ENCODE results near the gene RBM39. TPM values are rescaled to one million over a fixed set of nuclear protein-coding genes. Genes with fewer than 3 reads are reported as not detected.

Gene RBM39
- total and polyA plus RNA-seq, 9 of the 15 experiments (the other 6 are each of a cell fraction or from before 2014, with no cell fraction given): 143 to 319 (median 228) TPM

DNA sequence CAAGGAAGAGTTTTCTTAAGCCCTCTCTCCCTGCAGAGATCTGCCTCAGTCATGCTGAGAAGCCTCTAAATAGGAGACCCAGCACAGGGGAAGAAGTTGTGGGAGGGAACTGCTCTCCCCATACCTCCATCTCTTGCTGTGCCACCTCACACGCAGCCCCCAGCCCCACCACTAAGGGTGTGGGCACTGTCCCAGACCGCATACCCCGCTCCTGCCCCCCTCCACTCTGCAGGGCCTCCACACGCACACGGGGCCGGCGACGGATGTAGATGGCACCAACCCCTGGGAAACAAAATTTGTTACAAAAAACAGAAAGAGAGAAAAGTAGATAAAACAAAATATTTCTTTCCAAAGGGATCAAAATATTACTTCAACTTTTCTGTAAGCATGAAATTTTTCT lies 67.1 kb downstream of the RBM39 start:
- in situ Hi-C loops (cut with MboI): no loop called here
- Histone ChIP-seq H3K27me3 (ENCODE audit: control insufficient read depth in 2 of 2, insufficient read depth in 2 of 2, low read length in 2 of 2) (no peaks in the 10 kb centered on the region), H3K9me3 (replicated peaks; ENCODE audit: control insufficient read depth, insufficient read depth, low read depth, low read length) (no peaks in the 10 kb centered on the region), H3K4me1 (replicated peaks in 1 of 2; ENCODE audit: control insufficient read depth in 2 of 2, insufficient read depth in 2 of 2, low read length in 2 of 2) (no peaks in the 10 kb centered on the region), H3K79me2 (ENCODE audit: control insufficient read depth, insufficient read depth, low read length) (no peaks in the 10 kb centered on the region), H3K4me2 (ENCODE audit: insufficient read depth, low read length) (no peak overlapping the region), H4K20me1 (replicated peaks; ENCODE audit: control insufficient read depth, insufficient read depth, low read length) (no peaks in the 10 kb centered on the region), H2AFZ (ENCODE audit: low read depth, low read length) (no peak overlapping the region), H3K4me3 (no peak overlapping the region), H3K27ac (ENCODE audit: extremely low read depth, low read depth, low read length) (no peak overlapping the region), H3K9ac (ENCODE audit: insufficient read depth in 1 of 2, low read depth in 2 of 2, low read length in 2 of 2) (no peak overlapping the region), H3K36me3 (ENCODE audit: control insufficient read depth, insufficient read depth, low read length) (peaks cover 63% of the 10 kb centered on the region), H3K9me1 (ENCODE audit: control insufficient read depth, insufficient read depth, low read length) (no peaks in the 10 kb centered on the region)
- no peak for DNase-seq (ENCODE audit: extremely low read depth in 1 of 4, low spot score in 3 of 4)
- intact Hi-C loops (cut with micrococcal nuclease): no loop called here
- ChIA-PET CTCF (ENCODE audit: low intra/inter-chr PET ratio) (no interaction called here), POLR2A (interaction anchor here (1.3 to 3.6 kb wide), 2 partner anchors 10 to 11 kb away, joined by 3 to 18 read pairs; partner anchors contain the start of genes CPNE1 and RBM12)
- BruUV-seq (replicated peaks): no TSS peak
- ATAC-seq: no peak
- no peak for FAIRE-seq
- 99% methylated on average over 8 of the region's 8 CpGs for WGBS (ENCODE audit: insufficient coverage, low coverage, missing lambda C conversion rate)
- TF ChIP-seq, protein P1, sequence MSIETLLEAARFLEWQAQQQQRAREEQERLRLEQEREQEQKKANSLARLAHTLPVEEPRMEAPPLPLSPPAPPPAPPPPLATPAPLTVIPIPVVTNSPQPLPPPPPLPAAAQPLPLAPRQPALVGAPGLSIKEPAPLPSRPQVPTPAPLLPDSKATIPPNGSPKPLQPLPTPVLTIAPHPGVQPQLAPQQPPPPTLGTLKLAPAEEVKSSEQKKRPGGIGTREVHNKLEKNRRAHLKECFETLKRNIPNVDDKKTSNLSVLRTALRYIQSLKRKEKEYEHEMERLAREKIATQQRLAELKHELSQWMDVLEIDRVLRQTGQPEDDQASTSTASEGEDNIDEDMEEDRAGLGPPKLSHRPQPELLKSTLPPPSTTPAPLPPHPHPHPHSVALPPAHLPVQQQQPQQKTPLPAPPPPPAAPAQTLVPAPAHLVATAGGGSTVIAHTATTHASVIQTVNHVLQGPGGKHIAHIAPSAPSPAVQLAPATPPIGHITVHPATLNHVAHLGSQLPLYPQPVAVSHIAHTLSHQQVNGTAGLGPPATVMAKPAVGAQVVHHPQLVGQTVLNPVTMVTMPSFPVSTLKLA (conservative IDR thresholded peaks at IDR 0.05): no peak
- TF ChIP-seq BRF1 (IDR thresholded peaks at IDR 0.05; ENCODE audit: borderline replicate concordance, extremely low read depth, insufficient read length) (no peak), DNMT1 (IDR thresholded peaks at IDR 0.05) (no peak), CBX3 (IDR thresholded peaks at IDR 0.05; ENCODE audit: borderline replicate concordance in 1 of 2, low read length in 2 of 2) (no peak), BHLHE40 (IDR thresholded peaks at IDR 0.05; ENCODE audit: low read length) (no peak), TCF3 (CRISPR knock-in tag; IDR thresholded peaks at IDR 0.05) (no peak), ZNF444 (CRISPR knock-in tag; IDR thresholded peaks at IDR 0.05) (no peak), BACH1 (tag; IDR thresholded peaks at IDR 0.05) (no peak), RBFOX2 (IDR thresholded peaks at IDR 0.05; ENCODE audit: low read depth, low read length) (no peak), ZNF121 (CRISPR knock-in tag; conservative IDR thresholded peaks at IDR 0.05) (no peak)
- TF ChIP-seq, protein P2, sequence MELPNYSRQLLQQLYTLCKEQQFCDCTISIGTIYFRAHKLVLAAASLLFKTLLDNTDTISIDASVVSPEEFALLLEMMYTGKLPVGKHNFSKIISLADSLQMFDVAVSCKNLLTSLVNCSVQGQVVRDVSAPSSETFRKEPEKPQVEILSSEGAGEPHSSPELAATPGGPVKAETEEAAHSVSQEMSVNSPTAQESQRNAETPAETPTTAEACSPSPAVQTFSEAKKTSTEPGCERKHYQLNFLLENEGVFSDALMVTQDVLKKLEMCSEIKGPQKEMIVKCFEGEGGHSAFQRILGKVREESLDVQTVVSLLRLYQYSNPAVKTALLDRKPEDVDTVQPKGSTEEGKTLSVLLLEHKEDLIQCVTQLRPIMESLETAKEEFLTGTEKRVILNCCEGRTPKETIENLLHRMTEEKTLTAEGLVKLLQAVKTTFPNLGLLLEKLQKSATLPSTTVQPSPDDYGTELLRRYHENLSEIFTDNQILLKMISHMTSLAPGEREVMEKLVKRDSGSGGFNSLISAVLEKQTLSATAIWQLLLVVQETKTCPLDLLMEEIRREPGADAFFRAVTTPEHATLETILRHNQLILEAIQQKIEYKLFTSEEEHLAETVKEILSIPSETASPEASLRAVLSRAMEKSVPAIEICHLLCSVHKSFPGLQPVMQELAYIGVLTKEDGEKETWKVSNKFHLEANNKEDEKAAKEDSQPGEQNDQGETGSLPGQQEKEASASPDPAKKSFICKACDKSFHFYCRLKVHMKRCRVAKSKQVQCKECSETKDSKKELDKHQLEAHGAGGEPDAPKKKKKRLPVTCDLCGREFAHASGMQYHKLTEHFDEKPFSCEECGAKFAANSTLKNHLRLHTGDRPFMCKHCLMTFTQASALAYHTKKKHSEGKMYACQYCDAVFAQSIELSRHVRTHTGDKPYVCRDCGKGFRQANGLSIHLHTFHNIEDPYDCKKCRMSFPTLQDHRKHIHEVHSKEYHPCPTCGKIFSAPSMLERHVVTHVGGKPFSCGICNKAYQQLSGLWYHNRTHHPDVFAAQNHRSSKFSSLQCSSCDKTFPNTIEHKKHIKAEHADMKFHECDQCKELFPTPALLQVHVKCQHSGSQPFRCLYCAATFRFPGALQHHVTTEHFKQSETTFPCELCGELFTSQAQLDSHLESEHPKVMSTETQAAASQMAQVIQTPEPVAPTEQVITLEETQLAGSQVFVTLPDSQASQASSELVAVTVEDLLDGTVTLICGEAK (IDR thresholded peaks at IDR 0.05): no peak
- TF ChIP-seq, protein P2 (CRISPR knock-in tag; IDR thresholded peaks at IDR 0.05): no peak
- TF ChIP-seq, protein P3, sequence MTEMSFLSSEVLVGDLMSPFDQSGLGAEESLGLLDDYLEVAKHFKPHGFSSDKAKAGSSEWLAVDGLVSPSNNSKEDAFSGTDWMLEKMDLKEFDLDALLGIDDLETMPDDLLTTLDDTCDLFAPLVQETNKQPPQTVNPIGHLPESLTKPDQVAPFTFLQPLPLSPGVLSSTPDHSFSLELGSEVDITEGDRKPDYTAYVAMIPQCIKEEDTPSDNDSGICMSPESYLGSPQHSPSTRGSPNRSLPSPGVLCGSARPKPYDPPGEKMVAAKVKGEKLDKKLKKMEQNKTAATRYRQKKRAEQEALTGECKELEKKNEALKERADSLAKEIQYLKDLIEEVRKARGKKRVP (CRISPR knock-in tag; IDR thresholded peaks at IDR 0.05): no peak
